DOHH2 (cell line): Measurements from ENCODE around the gene ZNRD2.

Source experiments
- H3F3A ChIP-seq: fragments of 200-600 bp; sonication (generic), shearing (Covaris generic); 2 replicates; pipeline ENCODE4 v1.6.0; 2016; ENCODE audit warnings: antibody characterized with exemption, mild to moderate bottlenecking; ENCODE audit not compliant: control insufficient read depth, insufficient read depth
- H3K27ac ChIP-seq: fragments of 200-600 bp; sonication (generic); 2 replicates; pipeline ENCODE4 v1.5.1; 2014; ENCODE audit warnings: low read depth, mild to moderate bottlenecking, low read length, moderate library complexity
- H3K27me3 ChIP-seq: fragments of 200-600 bp; sonication (generic); 2 replicates; pipeline ENCODE4 v1.6.1; 2014; ENCODE audit warnings: mild to moderate bottlenecking, low read length, mixed read lengths; ENCODE audit not compliant: control insufficient read depth
- H3K36me3 ChIP-seq: fragments of 200-600 bp; sonication (generic); 2 replicates; pipeline ENCODE4 v1.6.1; 2014; ENCODE audit warnings: mild to moderate bottlenecking, low read length, moderate library complexity, mixed read lengths; ENCODE audit not compliant: control insufficient read depth
- H3K4me1 ChIP-seq: fragments of 200-600 bp; sonication (generic); 2 replicates; pipeline ENCODE4 v1.6.1; 2014; ENCODE audit warnings: mild to moderate bottlenecking, low read length, mixed read lengths; ENCODE audit not compliant: control insufficient read depth
- H3K4me2 ChIP-seq: fragments of 200-600 bp; sonication (generic); 2 replicates; pipeline ENCODE4 v1.6.0; 2014; ENCODE audit warnings: mild to moderate bottlenecking, low read length, moderate library complexity
- H3K4me3 ChIP-seq: fragments of 200-600 bp; sonication (generic); 2 replicates; pipeline ENCODE4 v1.5.1; 2014; ENCODE audit warnings: mild to moderate bottlenecking, low read length, mixed read lengths
- H3K79me2 ChIP-seq: fragments of 200-600 bp; sonication (generic); 2 replicates; pipeline ENCODE4 v1.6.1; 2014; ENCODE audit warnings: mild to moderate bottlenecking, low read length, mixed read lengths; ENCODE audit not compliant: control insufficient read depth
- H3K9me2 ChIP-seq: fragments of 200-600 bp; sonication (generic); replicated peaks from 2 replicates; pipeline ENCODE4 v1.6.1; 2014; ENCODE audit warnings: mild to moderate bottlenecking, low read length, mixed read lengths; ENCODE audit not compliant: control insufficient read depth
- H3K9me3 ChIP-seq: fragments of 200-600 bp; sonication (generic); 2 replicates; pipeline ENCODE4 v1.6.1; 2014; ENCODE audit warnings: antibody characterized with exemption, low read length, mixed read lengths; ENCODE audit not compliant: control insufficient read depth, insufficient read depth
- H4K20me1 ChIP-seq: fragments of 200-600 bp; sonication (generic); 2 replicates; pipeline ENCODE4 v1.6.0; 2014; ENCODE audit warnings: low read depth, mild to moderate bottlenecking, antibody characterized with exemption, low read length, moderate library complexity; ENCODE audit not compliant: control insufficient read depth, insufficient read depth
- CTCF ChIP-seq: fragments of 200-600 bp; sonication (generic); IDR thresholded peaks from one replicate; pipeline ENCODE4 v1.5.1; 2014; ENCODE audit warnings: antibody characterized with exemption, mild to moderate bottlenecking, low read depth, low read length; ENCODE audit not compliant: poor library complexity, severe bottlenecking
- EZH2phosphoT487 ChIP-seq: fragments of 200-600 bp; sonication (generic); IDR thresholded peaks from 2 replicates; pipeline ENCODE4 v1.6.1; 2017; ENCODE audit warnings: borderline replicate concordance, mild to moderate bottlenecking, antibody characterized with exemption, low read length, moderate library complexity, mixed read lengths

ZNRD2 gene

GRCh38 chr11:65618763-65619162 is 48.5 kb downstream of the ZNRD2 start:
- Histone ChIP-seq H3K79me2 (peaks cover 49% of the 10 kb centered on the region), H3K4me1 (peaks cover 22% of the 10 kb centered on the region), H3K27me3 (no peaks in the 10 kb centered on the region), H3K4me3 (no peak overlapping the region), H3K9me2 (no peaks in the 10 kb centered on the region), H3K9me3 (no peaks in the 10 kb centered on the region), H3K36me3 (peaks cover 76% of the 10 kb centered on the region), H3F3A (no peaks in the 10 kb centered on the region; the same call in 1 of the 2 replicates), H3K4me2 (no peak overlapping the region), H3K27ac (no peak overlapping the region), H4K20me1 (peaks cover 14% of the 10 kb centered on the region; the same call in 1 of the 2 replicates)
- no peak for TF ChIP-seq EZH2phosphoT487
- no peak for TF ChIP-seq CTCF

GRCh38 chr11:65619281-65619928 is 49.1 kb downstream of the ZNRD2 start:
- peaks cover 79% of the 10 kb centered on the region for H3K36me3 ChIP-seq
- no peak overlapping the region for H3K27ac ChIP-seq
- no peak overlapping the region for H3K4me3 ChIP-seq
- H3F3A ChIP-seq, result no peaks in the 10 kb centered on the region; the same call in 1 of the 2 replicates
- H4K20me1 ChIP-seq, result peaks cover 14% of the 10 kb centered on the region; the same call in 1 of the 2 replicates
- H3K79me2 ChIP-seq, result peaks cover 44% of the 10 kb centered on the region
- H3K27me3 ChIP-seq, result no peaks in the 10 kb centered on the region
- TF ChIP-seq EZH2phosphoT487, result no peak
- TF ChIP-seq CTCF, result no peak
- no peaks in the 10 kb centered on the region for H3K9me3 ChIP-seq
- H3K4me2 ChIP-seq, result no peak overlapping the region
- H3K9me2 ChIP-seq, result no peaks in the 10 kb centered on the region
- peaks cover 22% of the 10 kb centered on the region for H3K4me1 ChIP-seq

GRCh38 chr11:65620666-65621065 is 50.4 kb downstream of the ZNRD2 start:
- no peaks in the 10 kb centered on the region for H3F3A ChIP-seq
- no peak overlapping the region for H3K4me2 ChIP-seq
- H3K27ac ChIP-seq, result no peak overlapping the region
- peaks cover 14% of the 10 kb centered on the region; the same call in 1 of the 2 replicates for H4K20me1 ChIP-seq
- no peaks in the 10 kb centered on the region for H3K9me3 ChIP-seq
- peaks cover 38% of the 10 kb centered on the region for H3K79me2 ChIP-seq
- peaks cover 22% of the 10 kb centered on the region for H3K4me1 ChIP-seq
- H3K4me3 ChIP-seq, result no peak overlapping the region
- H3K36me3 ChIP-seq, result peaks cover 91% of the 10 kb centered on the region
- TF ChIP-seq EZH2phosphoT487, result no peak
- no peak for TF ChIP-seq CTCF
- no peaks in the 10 kb centered on the region for H3K9me2 ChIP-seq
- H3K27me3 ChIP-seq, result no peaks in the 10 kb centered on the region
